Gastrocnemius medialis (tissue), 4 donors: Measurements from ENCODE around the gene ATG7. TPM values are rescaled to one million over a fixed set of nuclear protein-coding genes. Genes with fewer than 3 reads are reported as not detected.

Experiments used
- ATAC-seq, 2 donors: fragments of 150-250 bp; one replicate each; pipeline ENCODE4 v1.9.1; 2016
- DNase-seq, 2 donors: peaks; one replicate each; pipeline ENCODE4 v3.0.0-alpha.2; 2019
- H3K27ac ChIP-seq, 4 donors: fragments of 200-600 bp; sonication (generic); 1 replicate in 1 of 4; 2 replicates in 3 of 4; pipeline ENCODE4 v1.5.1; 2016 to 2018; ENCODE audit warnings: mild to moderate bottlenecking in 2 of 4, moderate library complexity in 1 of 4
- H3K27me3 ChIP-seq, 3 donors: fragments of 200-600 bp; sonication (generic) in 2 of 3; 1 replicate in 1 of 3; 2 replicates in 2 of 3; pipeline versions ENCODE4 v1.5.1 to v1.6.0; 2016 to 2019; ENCODE audit warnings: mild to moderate bottlenecking in 1 of 3, moderate library complexity in 1 of 3
- H3K36me3 ChIP-seq, 2 donors: fragments of 200-600 bp; sonication (generic) in 1 of 2; one replicate each; pipeline ENCODE4 v1.5.1; 2017 to 2018
- H3K4me1 ChIP-seq, 2 donors: fragments of 200-600 bp; sonication (generic) in 1 of 2; one replicate each; pipeline ENCODE4 v1.5.1; 2016 to 2017; ENCODE audit warnings: mild to moderate bottlenecking in 2 of 2
- H3K4me3 ChIP-seq, 4 donors: fragments of 200-600 bp; sonication (generic) in 3 of 4; 1 replicate in 1 of 4; 2 replicates in 3 of 4; pipeline ENCODE4 v1.5.1; 2016 to 2019; ENCODE audit warnings: mild to moderate bottlenecking in 2 of 4
- H3K9me3 ChIP-seq, 3 donors: fragments of 200-600 bp; sonication (generic) in 2 of 3; 1 replicate in 1 of 3; 2 replicates in 2 of 3; pipeline ENCODE4 v1.5.1; 2016 to 2019
- POLR2A ChIP-seq, 2 donors: fragments of 450-650 bp; IDR thresholded peaks; one replicate each; pipeline ENCODE4 v1.6.1; 2017; ENCODE audit warnings: antibody characterized with exemption in 2 of 2, mild to moderate bottlenecking in 2 of 2, moderate library complexity in 2 of 2
- in situ Hi-C, 4 donors: fragments of 200-750 bp; cut with MboI; loops; one replicate each; pipeline versions ENCODE4 v1.15.0 to v1.8.0; 2017; ENCODE audit warnings: low sequenced_read_pairs in 4 of 4
- intact Hi-C: fragments of 100-400 bp; cut with DNase I; formaldehyde crosslinking; loops from one replicate; pipeline ENCODE4 v1.15.1; 2023; ENCODE audit warnings: low total_unique reads
- total RNA-seq, 4 donors: library from RNA; depleted of rRNA; stranded (reverse); fragments of >200 nt; gene quantifications; one replicate each; pipeline versions ENCODE4 v1.1.0 to v1.2.3, GENCODE V29; 2016
- TF ChIP-seq, protein P1 (sequence below), 5 experiments: fragments of 450-650 bp in 3 of 5; fragments of 200-600 bp in 2 of 5; sonication (generic) in 2 of 5; IDR thresholded peaks in 4 of 5; conservative IDR thresholded peaks in 1 of 5; 1 replicate in 4 of 5; 2 replicates in 1 of 5; pipeline ENCODE4 v1.5.1; 2016 to 2019; ENCODE audit warnings: antibody characterized with exemption in 5 of 5, mild to moderate bottlenecking in 3 of 5, moderate library complexity in 3 of 5

The ATG7 gene
- total RNA-seq, 4 donors from 2014 or later = 13.5 to 29.2 (median 15.0) TPM

DNA sequence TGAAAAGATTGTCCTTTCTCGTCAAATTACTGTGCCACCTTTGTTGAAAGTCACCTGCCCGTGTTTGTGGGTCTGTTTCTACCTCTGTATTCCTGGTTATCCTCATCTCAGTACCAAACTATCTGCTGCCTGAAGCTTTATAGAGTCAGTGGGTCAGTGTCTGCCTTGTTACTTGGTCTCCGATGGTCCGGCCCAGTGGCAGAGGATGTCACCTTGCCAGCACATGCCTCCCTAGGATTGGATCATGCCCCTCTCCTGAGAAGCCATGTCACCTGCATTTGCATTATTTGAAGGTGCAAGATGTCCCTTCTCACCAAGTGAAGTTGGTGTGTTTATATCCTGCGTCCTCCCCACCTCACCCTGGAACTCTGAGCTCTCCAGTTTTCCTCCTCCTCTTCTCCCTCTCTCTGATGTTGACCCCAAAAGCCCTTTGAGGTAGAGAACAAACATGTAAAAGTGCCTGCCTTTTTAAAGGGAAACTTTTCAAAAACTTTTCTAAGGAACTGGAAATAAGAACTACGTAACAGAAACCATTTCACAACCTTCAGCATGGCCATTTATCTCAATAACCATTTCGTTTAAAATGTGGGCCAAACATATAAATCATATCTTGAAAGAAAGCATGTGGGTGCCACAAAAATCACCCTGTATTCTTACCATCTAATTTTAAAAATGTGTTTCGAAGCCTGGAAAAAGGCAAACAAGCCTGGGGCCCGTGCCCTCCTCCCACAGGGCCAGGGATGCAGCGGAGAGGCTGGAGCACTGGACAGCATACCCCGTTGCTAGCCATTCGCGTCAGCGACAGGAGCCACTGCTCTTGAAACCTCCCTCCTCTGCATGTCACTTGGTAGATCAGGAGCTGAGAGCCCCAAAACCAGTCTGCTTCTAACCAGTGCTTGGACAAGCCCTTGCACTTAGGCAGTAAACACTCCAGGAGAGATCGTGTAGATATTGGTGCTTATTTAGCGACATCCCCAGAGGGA is 269.4 kb downstream of the ATG7 start:
- TF ChIP-seq, protein P1, sequence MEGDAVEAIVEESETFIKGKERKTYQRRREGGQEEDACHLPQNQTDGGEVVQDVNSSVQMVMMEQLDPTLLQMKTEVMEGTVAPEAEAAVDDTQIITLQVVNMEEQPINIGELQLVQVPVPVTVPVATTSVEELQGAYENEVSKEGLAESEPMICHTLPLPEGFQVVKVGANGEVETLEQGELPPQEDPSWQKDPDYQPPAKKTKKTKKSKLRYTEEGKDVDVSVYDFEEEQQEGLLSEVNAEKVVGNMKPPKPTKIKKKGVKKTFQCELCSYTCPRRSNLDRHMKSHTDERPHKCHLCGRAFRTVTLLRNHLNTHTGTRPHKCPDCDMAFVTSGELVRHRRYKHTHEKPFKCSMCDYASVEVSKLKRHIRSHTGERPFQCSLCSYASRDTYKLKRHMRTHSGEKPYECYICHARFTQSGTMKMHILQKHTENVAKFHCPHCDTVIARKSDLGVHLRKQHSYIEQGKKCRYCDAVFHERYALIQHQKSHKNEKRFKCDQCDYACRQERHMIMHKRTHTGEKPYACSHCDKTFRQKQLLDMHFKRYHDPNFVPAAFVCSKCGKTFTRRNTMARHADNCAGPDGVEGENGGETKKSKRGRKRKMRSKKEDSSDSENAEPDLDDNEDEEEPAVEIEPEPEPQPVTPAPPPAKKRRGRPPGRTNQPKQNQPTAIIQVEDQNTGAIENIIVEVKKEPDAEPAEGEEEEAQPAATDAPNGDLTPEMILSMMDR (IDR thresholded peaks at IDR 0.05 in 4 of 5, conservative IDR thresholded peaks at IDR 0.05 in 1 of 5) = no peak
- TF ChIP-seq POLR2A (IDR thresholded peaks at IDR 0.05) = no peak
- DNase-seq (no peak), ATAC-seq (no peak)
- Histone ChIP-seq H3K36me3 (no peaks in the 10 kb centered on the region), H3K27me3 (no peaks in the 10 kb centered on the region), H3K4me3 (no peak overlapping the region), H3K27ac (no peak overlapping the region), H3K4me1 (no peaks in the 10 kb centered on the region), H3K9me3 (no peaks in the 10 kb centered on the region)
- intact Hi-C loops = no loop called here
- in situ Hi-C loops = no loop called here

DNA sequence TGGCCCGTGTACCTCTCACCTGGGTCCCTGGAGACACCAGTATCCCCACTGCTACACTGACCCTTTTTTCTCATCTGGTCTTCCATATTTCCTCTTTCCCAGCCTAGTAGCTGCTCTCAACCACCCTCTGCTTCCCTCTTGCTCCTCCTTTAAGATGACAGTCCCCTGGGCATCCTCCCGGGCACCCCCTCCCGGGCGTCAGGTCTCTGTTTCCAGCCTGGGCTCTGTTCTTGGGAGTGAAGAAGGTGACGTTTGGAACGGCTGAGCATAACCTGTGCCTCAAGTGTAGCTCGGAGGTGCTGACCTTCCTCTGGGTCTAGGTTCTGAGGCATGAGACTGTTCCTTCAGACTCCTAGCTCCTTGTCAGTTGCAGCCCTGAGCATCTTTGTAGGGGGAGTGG is 270.4 kb downstream of the ATG7 start:
- H3K4me1 ChIP-seq = no peaks in the 10 kb centered on the region
- DNase-seq = no peak
- no peak overlapping the region for H3K27ac ChIP-seq
- no peaks in the 10 kb centered on the region for H3K36me3 ChIP-seq
- intact Hi-C loops = no loop called here
- H3K9me3 ChIP-seq = no peaks in the 10 kb centered on the region
- no peaks in the 10 kb centered on the region for H3K27me3 ChIP-seq
- ATAC-seq = no peak
- no peak for TF ChIP-seq POLR2A (IDR thresholded peaks at IDR 0.05)
- TF ChIP-seq, protein P1 (IDR thresholded peaks at IDR 0.05 in 4 of 5, conservative IDR thresholded peaks at IDR 0.05 in 1 of 5) = no peak
- H3K4me3 ChIP-seq = no peak overlapping the region
- in situ Hi-C loops = no loop called here

DNA sequence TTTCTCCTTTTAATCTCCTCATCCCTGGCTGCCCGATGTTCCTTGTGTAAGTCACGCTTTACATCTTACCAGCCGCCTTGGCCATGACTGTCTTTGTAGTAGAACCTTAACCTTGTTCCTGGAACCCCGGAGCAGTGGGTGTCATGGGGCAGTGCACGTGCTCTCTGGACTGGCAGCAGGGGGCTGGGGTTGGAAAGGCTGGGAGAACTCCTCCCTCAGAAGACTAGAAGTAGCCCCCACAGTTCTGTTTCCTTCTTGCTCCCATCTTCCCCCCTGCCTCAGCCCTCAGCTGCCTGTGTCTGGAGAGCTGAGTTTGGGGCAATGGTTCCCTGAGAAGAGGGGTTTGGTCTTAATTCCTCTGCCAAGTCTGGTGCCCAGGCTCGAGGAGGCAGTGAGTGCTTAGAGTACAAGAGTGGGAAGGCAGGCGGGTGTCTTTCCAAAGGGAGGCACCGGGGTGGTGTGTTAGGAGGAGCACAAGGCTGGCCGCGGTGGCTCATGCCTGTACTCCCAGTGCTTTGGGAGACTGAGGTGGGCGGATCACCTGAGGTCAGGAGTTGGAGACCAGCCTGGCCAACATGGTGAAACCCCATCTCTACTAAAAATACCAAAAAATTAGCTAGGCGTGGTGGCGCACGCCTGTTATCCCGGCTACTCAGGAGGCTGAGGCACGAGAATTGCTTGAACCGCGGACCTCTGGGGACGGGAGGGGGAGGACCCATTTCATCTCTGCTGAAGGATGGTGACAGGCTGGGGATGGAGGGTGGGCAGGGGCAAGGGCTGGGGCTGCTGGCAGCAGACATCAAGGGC is 271.1 kb downstream of the ATG7 start:
- peaks cover 0 to 1% of the 10 kb centered on the region in 2 donors for H3K4me1 ChIP-seq
- ATAC-seq = no peak
- in situ Hi-C loops (no loop called here), intact Hi-C loops (no loop called here)
- DNase-seq = no peak
- H3K9me3 ChIP-seq = no peaks in the 10 kb centered on the region
- H3K27me3 ChIP-seq = no peaks in the 10 kb centered on the region
- no peak overlapping the region for H3K27ac ChIP-seq
- H3K4me3 ChIP-seq = no peak overlapping the region
- no peak for TF ChIP-seq POLR2A (IDR thresholded peaks at IDR 0.05)
- TF ChIP-seq, protein P1 (IDR thresholded peaks at IDR 0.05 in 4 of 5, conservative IDR thresholded peaks at IDR 0.05 in 1 of 5) = no peak
- H3K36me3 ChIP-seq = no peaks in the 10 kb centered on the region

DNA sequence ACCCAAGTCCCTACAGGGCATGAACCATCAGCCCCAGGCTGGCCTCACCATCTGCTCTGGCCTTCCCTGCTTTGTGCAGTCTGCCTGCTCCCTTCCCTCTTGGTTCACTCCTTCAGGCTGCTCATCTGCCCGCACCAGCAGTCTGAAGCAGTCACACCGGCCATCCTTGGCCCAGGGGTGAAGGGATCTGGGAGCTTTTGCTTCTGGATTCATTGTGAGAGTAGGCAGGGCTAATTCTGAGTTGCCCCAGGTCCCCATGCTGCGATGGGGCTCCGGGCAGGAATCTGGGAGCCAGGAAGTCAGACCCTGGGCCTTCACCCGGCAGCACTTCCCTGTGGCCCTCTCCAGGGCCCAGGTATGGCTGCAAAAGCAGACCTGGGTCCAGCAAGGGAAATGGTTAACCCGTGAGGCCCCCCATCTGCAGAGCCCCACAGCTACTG is 271.8 kb downstream of the ATG7 start:
- Histone ChIP-seq H3K4me1 (peaks cover 0 to 7% of the 10 kb centered on the region in 2 donors), H3K9me3 (no peaks in the 10 kb centered on the region), H3K36me3 (no peaks in the 10 kb centered on the region), H3K4me3 (no peak overlapping the region), H3K27ac (no peak overlapping the region), H3K27me3 (no peaks in the 10 kb centered on the region)
- in situ Hi-C loops (no loop called here), intact Hi-C loops (no loop called here)
- TF ChIP-seq, protein P1 (IDR thresholded peaks at IDR 0.05 in 4 of 5, conservative IDR thresholded peaks at IDR 0.05 in 1 of 5) = no peak
- no peak for TF ChIP-seq POLR2A (IDR thresholded peaks at IDR 0.05)
- DNase-seq (no peak), ATAC-seq (no peak)
